Keratinocyte (primary cell): Measurements from ENCODE around the gene TAMALIN. TPM values are rescaled to one million over a fixed set of nuclear protein-coding genes. Genes with fewer than 3 reads are reported as not detected.

Source experiments
- DNase-seq: peaks from one replicate; pipeline ENCODE4 v3.0.0-alpha.2; 2011; ENCODE audit warnings: low read depth, missing footprints, low spot score
- FAIRE-seq: peaks from 2 replicates; lab custom pipeline; 2011; peaks lifted over from hg19 to GRCh38; lab: Jason Lieb, UNC
- H2AFZ ChIP-seq: 2 replicates; pipeline ENCODE4 v1.6.0; 2012; ENCODE audit warnings: low read length, control low read depth, inconsistent platforms; ENCODE audit not compliant: control insufficient read depth
- H3K27ac ChIP-seq: 2 replicates; pipeline ENCODE4 v1.5.1; 2011; ENCODE audit warnings: low read length; ENCODE audit not compliant: control insufficient read depth, insufficient read depth
- H3K27me3 ChIP-seq: 3 replicates; pipeline ENCODE4 v1.6.0; 2011; ENCODE audit warnings: low read length; ENCODE audit not compliant: control insufficient read depth, insufficient read depth; ENCODE audit errors: extremely low read depth
- H3K36me3 ChIP-seq, 2 experiments: 2 replicates in 1 of 2; 3 replicates in 1 of 2; pipeline ENCODE4 v1.5.1; 2011; ENCODE audit warnings: low read length in 2 of 2, mild to moderate bottlenecking in 1 of 2; ENCODE audit not compliant: control insufficient read depth in 2 of 2, insufficient read depth in 2 of 2; ENCODE audit errors: extremely low read depth in 1 of 2
- H3K4me1 ChIP-seq: 3 replicates; pipeline ENCODE4 v1.5.1; 2011; ENCODE audit warnings: low read length; ENCODE audit not compliant: control insufficient read depth, insufficient read depth; ENCODE audit errors: extremely low read depth
- H3K4me2 ChIP-seq: 3 replicates; pipeline ENCODE4 v1.6.0; 2011; ENCODE audit warnings: low read depth, low read length; ENCODE audit not compliant: control insufficient read depth, insufficient read depth; ENCODE audit errors: extremely low read depth
- H3K4me3 ChIP-seq, 3 experiments: fragments of 200-600 bp in 1 of 3; sonication (generic) in 1 of 3; 2 replicates in 2 of 3; 3 replicates in 1 of 3; pipeline ENCODE4 v1.5.1; 2011 to 2016; ENCODE audit warnings: low read length in 3 of 3, mild to moderate bottlenecking in 3 of 3, control low read depth in 2 of 3, inconsistent platforms in 1 of 3, low read depth in 1 of 3, mixed read lengths in 1 of 3, mixed run types in 1 of 3, moderate library complexity in 1 of 3; ENCODE audit not compliant: control insufficient read depth in 2 of 3, insufficient read depth in 2 of 3; ENCODE audit errors: extremely low read depth in 1 of 3
- H3K79me2 ChIP-seq: 2 replicates; pipeline ENCODE4 v1.6.0; 2012; ENCODE audit warnings: low read length; ENCODE audit not compliant: control insufficient read depth, insufficient read depth
- H3K9ac ChIP-seq: 3 replicates; pipeline ENCODE4 v1.6.0; 2011; ENCODE audit warnings: low read length; ENCODE audit not compliant: control insufficient read depth, insufficient read depth; ENCODE audit errors: extremely low read depth
- H3K9me1 ChIP-seq: 3 replicates; pipeline ENCODE4 v1.6.0; 2011; ENCODE audit warnings: low read length; ENCODE audit not compliant: control insufficient read depth, insufficient read depth; ENCODE audit errors: extremely low read depth
- H3K9me3 ChIP-seq: 2 replicates; pipeline ENCODE4 v1.5.1; 2012; ENCODE audit warnings: low read depth, low read length; ENCODE audit not compliant: control insufficient read depth
- H4K20me1 ChIP-seq: 3 replicates; pipeline ENCODE4 v1.6.0; 2011; ENCODE audit warnings: low read length; ENCODE audit not compliant: control insufficient read depth, insufficient read depth; ENCODE audit errors: extremely low read depth
- CTCF ChIP-seq, 3 experiments: IDR thresholded peaks in 1 of 3; conservative IDR thresholded peaks in 1 of 3; optimal IDR thresholded peaks in 1 of 3; 2 replicates in 2 of 3; 3 replicates in 1 of 3; pipeline versions ENCODE3 to v1.5.1; 2011; ENCODE audit warnings: low read length in 3 of 3, mild to moderate bottlenecking in 3 of 3, moderate library complexity in 2 of 3, control low read depth in 1 of 3, inconsistent platforms in 1 of 3; ENCODE audit not compliant: insufficient read depth in 2 of 3; ENCODE audit errors: extremely low read depth in 1 of 3
- EZH2 ChIP-seq: IDR thresholded peaks from one replicate; pipeline ENCODE4 v1.6.1; 2012; ENCODE audit warnings: inconsistent platforms, mild to moderate bottlenecking, low read length, moderate library complexity
- dilution Hi-C: fragments of 300-500 bp; cut with MboI; formaldehyde crosslinking; loops from one replicate; pipeline ENCODE4 v1.7.0; 2020; ENCODE audit warnings: low sequenced_read_pairs; ENCODE audit not compliant: extremely low pct_ligation_motif_present
- polyA plus RNA-seq, 5 experiments: library from polyadenylated mRNA; depleted of rRNA in 3 of 5; stranded (reverse) in 3 of 5; stranded (forward) in 1 of 5; unstranded in 1 of 5; fragments of >200 nt; gene quantifications; 1 replicate in 1 of 5; 2 replicates in 3 of 5; 3 replicates in 1 of 5; pipeline versions ENCODE4 v1.2.1 to v1.2.3, GENCODE V29; 2011 to 2012; ENCODE audit warnings: missing spikeins in 2 of 5, low read depth in 1 of 5, low replicate concordance in 1 of 5

The TAMALIN gene
- polyA plus RNA-seq, 1 donor (not counting 4 experiments of a cell fraction or from before 2014, with no cell fraction given): 0.54 TPM

GRCh38 chr12:52003591-52003990, 3.2 kb upstream of the TAMALIN start:
- Histone ChIP-seq H3K27ac (no peak overlapping the region), H3K79me2 (no peaks in the 10 kb centered on the region), H4K20me1 (peaks cover 7% of the 10 kb centered on the region), H3K4me3 (no peak overlapping the region), H3K9ac (no peak overlapping the region), H3K9me3 (no peaks in the 10 kb centered on the region), H3K27me3 (peaks cover 28% of the 10 kb centered on the region), H3K4me1 (peaks cover 3% of the 10 kb centered on the region), H3K36me3 (no peaks in the 10 kb centered on the region), H2AFZ (no peak overlapping the region), H3K4me2 (no peak overlapping the region), H3K9me1 (no peaks in the 10 kb centered on the region)
- FAIRE-seq (no peak), DNase-seq (no peak)
- TF ChIP-seq EZH2 (no peak), CTCF (optimal IDR thresholded peaks at IDR 0.05 in 1 of 3, IDR thresholded peaks at IDR 0.05 in 1 of 3, conservative IDR thresholded peaks at IDR 0.05 in 1 of 3; ENCODE audit: extremely low read depth in 1 of 3, insufficient read depth in 2 of 3, low read length in 3 of 3) (no peak)
- dilution Hi-C loops: no loop called here

- Histone ChIP-seq H3K27ac (no peak overlapping the region), H2AFZ (no peak overlapping the region), H3K4me3 (no peak overlapping the region), H3K27me3 (peaks cover 28% of the 10 kb centered on the region), H3K9me3 (no peaks in the 10 kb centered on the region), H3K36me3 (no peaks in the 10 kb centered on the region), H3K79me2 (no peaks in the 10 kb centered on the region), H3K4me1 (peaks cover 3% of the 10 kb centered on the region), H3K4me2 (no peak overlapping the region), H3K9me1 (peaks cover 3% of the 10 kb centered on the region), H4K20me1 (peaks cover 7% of the 10 kb centered on the region), H3K9ac (no peak overlapping the region)
- dilution Hi-C loops: no loop called here
- no peak for TF ChIP-seq EZH2
- peak; percentile 74 to 86 (median 81) for TF ChIP-seq CTCF (optimal IDR thresholded peaks at IDR 0.05 in 1 of 3, IDR thresholded peaks at IDR 0.05 in 1 of 3, conservative IDR thresholded peaks at IDR 0.05 in 1 of 3; ENCODE audit: extremely low read depth in 1 of 3, insufficient read depth in 2 of 3, low read length in 3 of 3)
- peak; percentile 46 for FAIRE-seq
- DNase-seq: no peak
Measured at GRCh38 chr12:52004042-52004648, 2.6 kb upstream of the TAMALIN start.
